Measurements from ENCODE around the gene FHIT. TPM values are rescaled to one million over a fixed set of nuclear protein-coding genes. Genes with fewer than 3 reads are reported as not detected.
"Not testable (repeated sequence)": the region's sequence is repeated elsewhere in the genome, so short reads cannot be mapped to it uniquely, and the experiment has no call there.

Gene FHIT
- total RNA-seq, 4 donors from 2014 or later: 0.72 to 5.2 (median 2.1) TPM

DNA sequence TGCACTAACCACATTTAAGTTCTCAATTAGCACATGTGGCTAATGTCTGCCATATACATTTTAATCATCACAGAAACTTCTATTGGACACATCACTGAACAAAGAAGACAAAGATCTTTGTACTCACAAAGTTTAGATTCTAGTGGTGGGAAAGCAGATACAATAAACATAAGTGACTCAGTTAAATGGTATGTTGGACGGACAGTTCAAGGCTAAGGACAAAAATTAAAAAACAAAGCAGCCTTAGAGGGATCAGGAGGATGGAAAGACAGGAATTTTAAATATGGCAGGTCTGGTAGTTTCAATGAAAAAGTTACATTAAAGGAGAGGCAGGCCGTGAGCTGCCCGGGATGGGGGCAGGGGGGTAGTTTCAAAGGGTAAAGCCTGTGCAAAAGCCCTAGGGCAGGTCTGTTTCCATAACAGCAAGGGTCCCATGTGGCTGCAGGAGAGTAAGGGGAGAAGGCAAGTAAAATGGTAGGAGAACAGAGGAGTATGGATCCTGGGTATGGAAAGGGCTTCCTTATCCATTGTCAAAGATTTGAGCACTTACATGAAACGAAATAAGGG lies 220.7 kb downstream of the FHIT start:
- Histone ChIP-seq H3K4me1 (no peaks in the 10 kb centered on the region), H3K4me3 (no peak overlapping the region), H3K27ac (no peak overlapping the region), H3K36me3 (no peaks in the 10 kb centered on the region), H3K9me3 (no peaks in the 10 kb centered on the region), H3K27me3 (no peaks in the 10 kb centered on the region)
- intact Hi-C loops (cut with DNase I; ENCODE audit: low total_unique reads): no loop called here
- TF ChIP-seq, protein P1, sequence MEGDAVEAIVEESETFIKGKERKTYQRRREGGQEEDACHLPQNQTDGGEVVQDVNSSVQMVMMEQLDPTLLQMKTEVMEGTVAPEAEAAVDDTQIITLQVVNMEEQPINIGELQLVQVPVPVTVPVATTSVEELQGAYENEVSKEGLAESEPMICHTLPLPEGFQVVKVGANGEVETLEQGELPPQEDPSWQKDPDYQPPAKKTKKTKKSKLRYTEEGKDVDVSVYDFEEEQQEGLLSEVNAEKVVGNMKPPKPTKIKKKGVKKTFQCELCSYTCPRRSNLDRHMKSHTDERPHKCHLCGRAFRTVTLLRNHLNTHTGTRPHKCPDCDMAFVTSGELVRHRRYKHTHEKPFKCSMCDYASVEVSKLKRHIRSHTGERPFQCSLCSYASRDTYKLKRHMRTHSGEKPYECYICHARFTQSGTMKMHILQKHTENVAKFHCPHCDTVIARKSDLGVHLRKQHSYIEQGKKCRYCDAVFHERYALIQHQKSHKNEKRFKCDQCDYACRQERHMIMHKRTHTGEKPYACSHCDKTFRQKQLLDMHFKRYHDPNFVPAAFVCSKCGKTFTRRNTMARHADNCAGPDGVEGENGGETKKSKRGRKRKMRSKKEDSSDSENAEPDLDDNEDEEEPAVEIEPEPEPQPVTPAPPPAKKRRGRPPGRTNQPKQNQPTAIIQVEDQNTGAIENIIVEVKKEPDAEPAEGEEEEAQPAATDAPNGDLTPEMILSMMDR (IDR thresholded peaks at IDR 0.05 in 4 of 5, conservative IDR thresholded peaks at IDR 0.05 in 1 of 5): no peak
- no peak for TF ChIP-seq POLR2A (IDR thresholded peaks at IDR 0.05)
- DNase-seq (no peak), ATAC-seq (no peak)
- in situ Hi-C loops (cut with MboI; ENCODE audit: low sequenced_read_pairs in 4 of 4): no loop called here

DNA sequence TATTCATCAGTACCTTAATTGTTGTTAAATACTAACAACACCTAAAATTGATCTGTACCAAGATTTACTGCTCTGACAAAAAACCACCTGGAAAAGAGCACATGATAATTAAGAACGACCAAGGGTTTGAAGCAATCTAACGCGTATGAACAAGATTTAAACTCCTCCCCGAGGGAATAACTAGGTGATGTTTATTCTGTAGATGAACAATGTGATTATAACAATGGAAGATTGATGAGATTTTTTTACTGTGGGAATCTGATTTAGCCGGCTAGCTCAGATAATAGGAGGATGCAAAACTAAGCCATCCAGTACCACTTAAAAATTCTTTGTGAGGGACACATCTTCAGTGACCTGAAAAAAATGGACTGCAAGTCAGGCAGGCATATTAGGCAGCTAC lies 222.1 kb downstream of the FHIT start:
- no peaks in the 10 kb centered on the region for H3K4me1 ChIP-seq
- H3K36me3 ChIP-seq: no peaks in the 10 kb centered on the region
- ATAC-seq (no peak), DNase-seq (no peak)
- no peak overlapping the region for H3K27ac ChIP-seq
- H3K9me3 ChIP-seq: no peaks in the 10 kb centered on the region
- no peaks in the 10 kb centered on the region for H3K27me3 ChIP-seq
- intact Hi-C loops (cut with DNase I; ENCODE audit: low total_unique reads) (no loop called here), in situ Hi-C loops (cut with MboI; ENCODE audit: low sequenced_read_pairs in 4 of 4) (no loop called here)
- TF ChIP-seq POLR2A (IDR thresholded peaks at IDR 0.05): no peak
- TF ChIP-seq, protein P1 (IDR thresholded peaks at IDR 0.05 in 4 of 5, conservative IDR thresholded peaks at IDR 0.05 in 1 of 5): no peak
- no peak overlapping the region for H3K4me3 ChIP-seq

DNA sequence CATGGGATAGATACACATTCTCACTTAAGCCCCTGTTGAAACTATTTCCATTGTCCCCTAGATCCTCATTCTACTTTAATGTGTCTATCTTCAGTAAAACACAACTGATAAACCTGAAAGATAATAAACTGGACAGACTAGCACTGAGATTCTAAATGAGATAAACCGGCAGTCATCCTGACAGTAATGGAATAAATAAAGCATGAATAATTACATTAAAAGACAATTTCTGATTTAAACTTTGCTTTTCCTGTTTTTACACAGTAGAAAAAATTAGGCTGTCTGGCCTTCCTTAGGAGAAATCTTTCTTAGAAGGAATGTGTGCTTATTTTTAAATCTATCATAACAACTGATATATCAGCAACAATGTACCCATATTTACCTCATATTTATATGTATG lies 232.4 kb downstream of the FHIT start:
- DNase-seq: no peak
- Histone ChIP-seq H3K9me3 (no peaks in the 10 kb centered on the region), H3K36me3 (no peaks in the 10 kb centered on the region), H3K27me3 (no peaks in the 10 kb centered on the region), H3K4me1 (no peaks in the 10 kb centered on the region), H3K27ac (no peak overlapping the region), H3K4me3 (no peak overlapping the region)
- TF ChIP-seq POLR2A (IDR thresholded peaks at IDR 0.05): no peak
- TF ChIP-seq, protein P1 (IDR thresholded peaks at IDR 0.05 in 4 of 5, conservative IDR thresholded peaks at IDR 0.05 in 1 of 5): no peak
- in situ Hi-C loops (cut with MboI; ENCODE audit: low sequenced_read_pairs in 4 of 4) (no loop called here), intact Hi-C loops (cut with DNase I; ENCODE audit: low total_unique reads) (no loop called here)
- no peak for ATAC-seq

DNA sequence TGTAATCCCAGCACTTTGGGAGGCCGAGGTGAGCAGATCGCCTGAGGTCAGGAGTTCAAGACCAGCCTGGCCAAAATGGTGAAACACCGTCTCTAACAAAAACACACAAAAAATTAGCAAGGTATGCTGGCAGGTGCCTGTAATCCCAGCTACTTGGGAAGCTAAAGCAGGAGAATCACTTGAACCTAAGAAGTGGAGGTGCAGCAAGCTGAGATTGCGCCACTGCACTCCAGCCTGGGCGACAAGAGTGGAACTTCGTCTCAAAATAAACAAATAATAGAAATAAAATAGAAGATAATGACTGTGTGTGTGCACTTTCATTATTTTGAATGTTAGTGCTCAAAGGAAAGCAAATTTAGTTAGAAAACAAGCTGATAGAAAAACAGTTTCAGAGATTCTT lies 234.2 kb downstream of the FHIT start:
- ATAC-seq; intact Hi-C loops (cut with DNase I; ENCODE audit: low total_unique reads); H3K9me3 ChIP-seq; H3K4me3 ChIP-seq; DNase-seq; H3K36me3 ChIP-seq; H3K27me3 ChIP-seq; H3K27ac ChIP-seq; H3K4me1 ChIP-seq; in situ Hi-C loops (cut with MboI; ENCODE audit: low sequenced_read_pairs in 4 of 4): not testable (repeated sequence)

DNA sequence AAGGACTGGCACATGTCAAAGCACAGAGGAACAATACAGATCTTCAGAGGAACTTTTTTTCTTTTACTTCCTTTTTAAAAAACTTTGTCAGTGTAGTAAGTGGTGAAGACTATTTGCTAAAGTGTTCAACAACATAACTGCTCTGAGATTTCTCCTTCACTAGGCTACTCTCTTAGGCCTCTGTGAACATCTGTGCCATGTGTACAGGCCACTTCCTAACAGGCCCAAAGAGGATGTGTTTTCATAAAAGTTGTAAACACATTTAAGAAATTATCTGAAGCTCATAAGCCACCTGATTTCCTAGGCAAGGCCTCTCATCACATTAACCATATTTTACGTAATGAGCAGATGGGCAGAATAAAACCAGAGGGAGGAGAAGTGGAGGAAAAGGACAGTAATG lies 235.4 kb downstream of the FHIT start:
- no peaks in the 10 kb centered on the region for H3K36me3 ChIP-seq
- intact Hi-C loops (cut with DNase I; ENCODE audit: low total_unique reads) (no loop called here), in situ Hi-C loops (cut with MboI; ENCODE audit: low sequenced_read_pairs in 4 of 4) (no loop called here)
- no peak overlapping the region for H3K4me3 ChIP-seq
- no peaks in the 10 kb centered on the region for H3K4me1 ChIP-seq
- H3K27ac ChIP-seq: no peak overlapping the region
- DNase-seq (no peak), ATAC-seq (no peak)
- H3K9me3 ChIP-seq: no peaks in the 10 kb centered on the region
- H3K27me3 ChIP-seq: no peaks in the 10 kb centered on the region
- TF ChIP-seq, protein P1 (IDR thresholded peaks at IDR 0.05 in 4 of 5, conservative IDR thresholded peaks at IDR 0.05 in 1 of 5): no peak
- TF ChIP-seq POLR2A (IDR thresholded peaks at IDR 0.05): no peak
